Stimulated activated CD4-positive, alpha-beta T cell treated with anti-CD3 and anti-CD28 coated beads, Interleukin-15, amount 100 ng/mL, for 48 hours (primary cell): Measurements from ENCODE around the gene CHD1L.
"Not testable (repeated sequence)": the region's sequence is repeated elsewhere in the genome, so short reads cannot be mapped to it uniquely, and the experiment has no call there.

Source experiments
- DNase-seq, 2 donors: peaks; one replicate each; pipeline ENCODE4 v3.0.0-alpha.2; 2020; ENCODE audit warnings: low read depth in 2 of 2

The CHD1L gene

DNA sequence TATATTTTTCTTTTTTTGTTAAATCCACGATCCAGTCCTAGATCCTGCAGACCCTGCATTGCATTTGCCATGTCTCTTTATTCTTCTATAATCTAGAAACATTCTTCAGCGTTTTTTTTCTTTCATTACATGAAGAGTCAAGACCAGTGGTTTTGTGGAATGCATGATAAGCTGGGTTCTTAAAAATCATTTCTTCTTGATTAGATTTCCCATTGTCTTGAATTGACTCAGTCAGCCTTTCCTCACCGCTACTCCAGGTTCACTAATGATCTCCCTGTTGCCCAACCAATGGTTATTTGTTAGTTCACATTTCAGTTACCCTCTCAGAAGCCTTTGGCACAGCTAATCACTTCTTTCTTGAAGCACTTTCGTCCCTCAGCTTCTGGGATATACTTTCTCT is 25.2 kb downstream of the CHD1L start:
- DNase-seq, result no peak

GRCh38 chr1:147270721-147271120 is 28.2 kb downstream of the CHD1L start:
- no peak for DNase-seq

DNA sequence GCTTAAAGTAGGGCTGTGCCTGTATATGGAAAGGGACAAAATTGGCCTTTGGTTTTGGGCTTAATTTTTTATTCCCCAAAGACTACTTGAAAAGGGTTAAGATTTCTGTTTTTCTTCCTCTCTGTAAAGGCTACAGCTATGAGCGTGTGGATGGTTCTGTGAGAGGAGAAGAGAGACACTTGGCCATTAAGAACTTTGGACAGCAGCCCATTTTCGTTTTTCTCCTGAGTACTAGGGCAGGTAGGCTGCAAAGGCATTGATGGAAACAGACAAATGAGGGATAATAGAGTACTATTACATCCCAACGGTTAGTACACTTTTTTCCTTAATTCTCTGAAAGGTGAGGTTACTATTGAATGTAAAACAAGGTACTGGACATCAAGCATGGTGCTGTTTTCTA is 29.6 kb downstream of the CHD1L start:
- no peak for DNase-seq

DNA sequence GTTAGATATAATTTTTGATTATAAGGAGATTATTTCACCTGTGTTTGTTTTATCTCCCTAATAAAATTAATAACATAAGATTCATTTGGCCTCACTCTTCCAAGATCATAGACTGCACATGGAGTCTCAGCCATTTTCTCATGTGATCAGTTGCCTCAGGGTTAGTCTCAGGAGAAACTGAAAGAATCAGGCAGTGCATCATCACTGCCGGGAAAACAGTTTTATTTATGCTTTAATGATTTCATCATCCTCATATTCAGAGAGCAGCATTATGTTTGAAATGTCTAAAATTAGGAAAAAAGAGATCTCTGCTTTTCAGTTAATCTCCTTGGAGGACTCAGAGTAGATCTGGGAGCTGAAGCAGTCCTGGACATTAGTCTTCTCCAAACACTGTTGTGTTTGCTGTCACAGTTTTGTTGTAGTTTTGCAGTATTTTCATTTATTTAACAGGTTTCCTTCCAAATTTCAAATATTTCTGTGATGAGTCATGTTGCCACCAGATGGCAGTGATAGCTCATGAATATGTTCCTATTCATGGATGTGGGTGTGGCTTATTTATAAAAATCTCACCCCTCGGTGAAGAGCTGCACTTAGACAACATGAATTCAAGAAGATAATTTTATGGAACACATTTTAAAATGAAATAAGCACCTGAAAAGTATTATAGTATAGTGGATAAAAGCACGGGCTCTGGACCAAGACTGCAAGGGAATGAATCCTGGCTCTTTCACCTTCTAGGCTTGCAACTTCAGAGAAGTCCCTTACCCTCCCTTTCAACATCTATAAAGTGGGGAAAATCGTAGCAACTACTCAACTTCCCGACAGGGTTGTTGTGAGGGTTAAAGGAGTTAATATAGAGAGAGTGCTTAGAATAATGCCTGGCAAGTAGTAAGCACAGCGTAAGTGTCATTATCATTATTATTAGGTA is 31.2 kb downstream of the CHD1L start:
- peak in 1 of 2 donors; percentile 3 for DNase-seq

GRCh38 chr1:147281950-147282349 is 39.5 kb downstream of the CHD1L start:
- DNase-seq, result no peak

GRCh38 chr1:147283011-147283410 is 40.5 kb downstream of the CHD1L start:
- DNase-seq, result no peak

GRCh38 chr1:147287133-147287865 is 44.8 kb downstream of the CHD1L start:
- no peak for DNase-seq

DNA sequence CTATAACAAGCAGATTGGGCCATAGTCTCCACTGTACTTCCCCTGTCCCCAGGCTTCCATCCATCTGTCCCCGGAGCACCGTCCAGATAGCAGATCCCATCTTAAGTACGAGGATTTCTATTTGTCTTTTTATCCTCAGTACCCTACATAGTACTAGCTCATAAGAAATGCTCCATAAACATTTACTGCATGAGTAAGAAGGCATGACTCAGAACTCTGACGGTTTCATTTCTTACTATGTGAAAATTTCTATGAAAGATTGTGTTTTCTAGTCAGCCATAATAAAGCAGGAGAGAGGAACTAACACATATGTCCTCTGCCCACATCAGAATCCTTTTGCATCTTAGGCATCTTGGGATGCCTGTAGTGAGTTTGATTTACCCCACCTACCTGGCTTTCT is 49.5 kb downstream of the CHD1L start:
- no peak for DNase-seq

GRCh38 chr1:147292631-147293251 is 50.3 kb downstream of the CHD1L start:
- no peak for DNase-seq

- DNase-seq, result no peak
These were observed 55.0 kb downstream of the CHD1L start for GRCh38 chr1:147297438-147297837.

DNA sequence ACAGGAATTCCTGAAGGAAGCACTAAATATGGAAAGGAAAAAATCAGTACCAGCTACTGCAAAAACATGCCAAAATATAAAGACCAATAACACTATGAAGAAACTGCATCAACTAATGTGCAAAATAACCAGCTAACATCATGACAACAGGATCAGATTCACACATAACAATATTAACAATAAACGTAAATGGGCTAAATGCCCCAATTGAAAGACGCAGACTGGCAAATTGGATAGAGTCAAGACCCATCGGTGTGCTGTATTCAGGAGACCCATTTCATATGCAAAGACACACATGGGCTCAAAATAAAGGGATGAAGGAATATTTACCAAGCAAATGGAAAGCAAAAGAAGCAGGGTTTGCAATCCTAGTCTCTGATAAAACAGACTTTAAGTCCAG is 63.3 kb downstream of the CHD1L start:
- not testable (repeated sequence) for DNase-seq

DNA sequence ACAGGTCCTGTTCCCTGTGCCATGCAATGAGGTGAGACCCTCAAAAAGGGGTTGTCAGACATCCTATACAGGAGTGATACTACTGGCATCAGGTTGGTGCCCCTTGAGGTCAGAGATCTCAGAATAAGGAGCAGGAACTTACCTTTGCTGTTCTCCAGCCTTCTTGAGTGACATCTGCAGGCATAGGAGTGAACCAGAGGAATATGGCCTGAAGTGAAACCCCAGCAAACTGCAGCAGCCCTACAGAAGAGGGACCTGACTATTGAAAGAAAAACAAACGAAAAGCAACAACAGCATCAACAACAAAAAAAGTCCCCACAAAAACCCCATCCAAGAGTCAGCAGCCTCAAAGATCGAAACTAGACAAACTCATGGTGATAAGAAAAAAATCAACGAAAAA is 74.5 kb downstream of the CHD1L start:
- DNase-seq, result no peak

DNA sequence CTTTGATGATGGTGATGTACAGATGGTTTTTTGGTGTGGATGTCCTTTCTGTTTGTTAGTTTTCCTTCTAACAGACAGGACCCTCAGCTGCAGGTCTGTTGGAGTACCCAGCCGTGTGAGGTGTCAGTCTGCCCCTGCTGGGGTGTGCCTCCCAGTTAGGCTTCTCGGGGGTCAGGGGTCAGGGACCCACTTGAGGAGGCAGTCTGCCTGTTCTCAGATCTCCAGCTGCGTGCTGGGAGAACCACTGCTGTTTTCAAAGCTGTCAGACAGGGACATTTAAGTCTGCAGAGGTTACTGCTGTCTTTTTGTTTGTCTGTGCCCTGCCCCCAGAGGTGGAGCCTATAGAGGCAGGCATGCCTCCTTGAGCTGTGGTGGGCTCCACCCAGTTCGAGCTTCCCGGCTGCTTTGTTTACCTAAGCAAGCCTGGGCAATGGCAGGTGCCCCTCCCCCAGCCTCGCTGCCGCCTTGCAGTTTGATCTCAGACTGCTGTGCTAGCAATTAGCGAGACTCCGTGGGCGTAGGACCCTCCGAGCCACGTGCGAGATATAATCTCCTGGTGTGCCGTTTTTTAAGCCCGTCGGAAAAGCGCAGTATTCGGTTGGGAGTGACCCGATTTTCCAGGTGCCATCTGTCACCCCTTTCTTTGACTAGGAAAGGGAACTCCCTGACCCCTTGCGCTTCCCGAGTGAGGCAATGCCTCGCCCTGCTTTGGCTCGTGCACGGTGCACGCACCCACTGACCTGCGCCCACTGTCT is 84.6 kb downstream of the CHD1L start:
- not testable (repeated sequence) for DNase-seq

DNA sequence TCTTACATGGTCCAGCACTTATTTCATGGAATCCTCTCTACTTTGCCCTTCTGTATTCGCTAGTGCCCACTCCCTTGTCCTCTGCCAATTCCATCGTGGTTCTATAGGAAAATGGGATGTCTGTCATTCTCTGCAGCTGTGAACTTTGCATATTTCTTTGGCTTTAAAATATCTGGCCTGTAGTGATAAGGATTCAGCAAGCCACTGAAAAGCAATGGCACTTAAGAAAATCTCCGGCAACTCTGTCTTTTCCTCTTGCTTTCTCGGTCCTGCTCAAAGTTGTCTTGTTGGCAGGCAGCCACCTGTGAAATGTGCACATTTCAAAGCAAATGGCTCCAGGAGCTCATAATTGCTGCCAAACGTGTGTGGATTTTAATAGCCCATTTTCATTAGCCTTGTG is 91.8 kb downstream of the CHD1L start:
- no peak for DNase-seq

GRCh38 chr1:147336291-147336690 is 93.8 kb downstream of the CHD1L start:
- DNase-seq, result no peak

DNA sequence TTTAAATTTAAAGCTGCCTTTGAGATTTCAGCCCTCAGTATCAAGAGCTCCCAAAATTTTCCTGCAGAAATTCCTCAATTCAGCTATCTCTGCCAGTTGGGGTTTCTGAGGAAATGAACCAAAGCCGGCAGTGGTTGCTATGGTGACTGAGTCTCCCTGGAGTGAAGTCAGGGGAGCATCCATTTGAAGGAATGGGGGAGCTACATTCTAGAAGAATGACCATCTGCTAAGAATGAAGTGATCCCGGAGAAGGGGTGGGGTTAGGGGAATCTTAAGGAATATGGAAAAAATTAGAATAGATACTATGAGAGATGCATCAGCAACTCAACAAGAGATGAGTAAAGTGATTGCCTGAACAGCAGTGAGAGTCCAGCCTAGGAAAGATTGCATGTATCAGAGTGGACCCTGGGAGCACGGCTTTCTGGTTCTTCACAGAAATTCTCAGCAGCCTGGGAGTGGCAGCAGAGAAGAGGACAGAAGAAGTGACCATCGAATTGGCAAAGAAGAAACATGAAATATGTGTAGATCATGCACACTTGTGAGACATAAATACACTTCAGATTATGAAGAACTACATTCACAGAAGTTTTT is 94.7 kb downstream of the CHD1L start:
- no peak for DNase-seq

- DNase-seq, result no peak
These were observed 96.1 kb downstream of the CHD1L start for GRCh38 chr1:147338571-147338970.

- DNase-seq, result no peak
These were observed 98.8 kb downstream of the CHD1L start for GRCh38 chr1:147341246-147341645.
